Tibial nerve (tissue), 3 donors: ENCODE measurements around the gene KCNMA1.

Experiments used
- POLR2A ChIP-seq, 2 donors: fragments of 450-650 bp; IDR thresholded peaks; one replicate each; pipeline ENCODE4 v1.6.1; 2017; ENCODE audit warnings: antibody characterized with exemption in 2 of 2, mild to moderate bottlenecking in 2 of 2, moderate library complexity in 2 of 2
- TF ChIP-seq, protein P1 (sequence below), 5 experiments: fragments of 200-600 bp in 3 of 5; fragments of 450-650 bp in 2 of 5; sonication (generic) in 3 of 5; IDR thresholded peaks; one replicate each; pipeline ENCODE4 v1.5.1; 2016 to 2019; ENCODE audit warnings: antibody characterized with exemption in 5 of 5, mild to moderate bottlenecking in 3 of 5, moderate library complexity in 2 of 5

DNA sequence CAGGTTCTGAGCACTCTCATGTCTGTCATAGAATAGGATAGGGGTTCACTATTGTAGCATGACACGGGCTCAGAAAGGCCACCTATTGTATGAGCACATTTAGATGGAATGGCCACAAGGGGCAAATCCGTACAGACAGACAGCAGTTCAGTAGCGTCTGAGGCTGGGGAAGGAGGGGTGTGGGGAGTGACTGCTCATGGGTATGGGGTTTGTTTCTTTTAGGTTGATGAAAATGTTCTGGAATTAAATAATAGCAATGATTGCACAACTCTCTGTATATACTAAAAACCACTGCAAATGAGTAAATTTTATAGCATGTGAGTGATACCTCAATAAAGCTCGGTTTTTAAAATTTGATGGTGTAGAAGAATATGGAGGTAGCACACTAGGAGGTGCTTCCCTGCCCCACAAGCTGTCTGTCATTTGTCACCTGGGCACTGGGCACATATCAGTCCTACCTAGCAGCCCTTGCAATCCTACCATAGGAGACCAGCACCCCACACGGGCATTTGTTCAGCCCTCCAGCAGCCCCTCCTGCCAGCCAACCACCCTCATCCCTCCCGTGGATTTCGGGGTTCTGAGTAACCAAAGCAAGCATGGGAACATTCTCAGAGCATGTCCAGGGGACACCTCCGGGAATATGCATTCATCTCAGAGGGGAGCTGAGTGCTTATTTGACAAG is 35.2 kb downstream of the KCNMA1 start:
- TF ChIP-seq, protein P1, sequence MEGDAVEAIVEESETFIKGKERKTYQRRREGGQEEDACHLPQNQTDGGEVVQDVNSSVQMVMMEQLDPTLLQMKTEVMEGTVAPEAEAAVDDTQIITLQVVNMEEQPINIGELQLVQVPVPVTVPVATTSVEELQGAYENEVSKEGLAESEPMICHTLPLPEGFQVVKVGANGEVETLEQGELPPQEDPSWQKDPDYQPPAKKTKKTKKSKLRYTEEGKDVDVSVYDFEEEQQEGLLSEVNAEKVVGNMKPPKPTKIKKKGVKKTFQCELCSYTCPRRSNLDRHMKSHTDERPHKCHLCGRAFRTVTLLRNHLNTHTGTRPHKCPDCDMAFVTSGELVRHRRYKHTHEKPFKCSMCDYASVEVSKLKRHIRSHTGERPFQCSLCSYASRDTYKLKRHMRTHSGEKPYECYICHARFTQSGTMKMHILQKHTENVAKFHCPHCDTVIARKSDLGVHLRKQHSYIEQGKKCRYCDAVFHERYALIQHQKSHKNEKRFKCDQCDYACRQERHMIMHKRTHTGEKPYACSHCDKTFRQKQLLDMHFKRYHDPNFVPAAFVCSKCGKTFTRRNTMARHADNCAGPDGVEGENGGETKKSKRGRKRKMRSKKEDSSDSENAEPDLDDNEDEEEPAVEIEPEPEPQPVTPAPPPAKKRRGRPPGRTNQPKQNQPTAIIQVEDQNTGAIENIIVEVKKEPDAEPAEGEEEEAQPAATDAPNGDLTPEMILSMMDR (IDR thresholded peaks at IDR 0.05), result no peak
- no peak for TF ChIP-seq POLR2A (IDR thresholded peaks at IDR 0.05)
